Activated T-cell treated with anti-CD3 and anti-CD28 coated beads for 24 hours (primary cell): ENCODE measurements around the gene IMPA2.
A peak's percentile ranks its signal among the peaks of the same experiment; 100 is the strongest.

Experiments
- DNase-seq: peaks from one replicate; pipeline ENCODE4 v3.0.0-alpha.2; 2020; ENCODE audit warnings: low read depth

Gene IMPA2

DNA sequence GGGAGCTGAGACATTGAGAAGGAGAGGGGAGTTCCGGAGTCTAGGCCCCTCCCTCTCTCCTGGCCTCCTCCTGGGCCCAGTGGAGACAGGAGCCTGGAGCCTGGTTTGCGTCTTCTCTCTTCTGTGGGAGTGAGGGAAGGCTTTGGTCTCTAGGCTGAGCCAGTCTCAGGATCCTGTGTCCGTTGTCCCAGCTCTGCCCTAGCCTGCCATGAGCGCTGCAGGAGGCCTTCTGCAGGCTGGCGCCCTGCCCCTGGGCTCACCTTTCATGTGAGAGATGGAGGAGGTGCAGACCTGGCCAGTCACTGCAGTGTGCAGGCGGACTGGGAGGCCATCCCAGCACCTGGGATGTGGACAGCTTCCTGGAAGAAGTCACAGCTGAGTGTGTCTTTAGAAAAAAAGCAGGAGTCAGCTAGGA, 8.7 kb downstream of the IMPA2 start:
- no peak for DNase-seq

DNA sequence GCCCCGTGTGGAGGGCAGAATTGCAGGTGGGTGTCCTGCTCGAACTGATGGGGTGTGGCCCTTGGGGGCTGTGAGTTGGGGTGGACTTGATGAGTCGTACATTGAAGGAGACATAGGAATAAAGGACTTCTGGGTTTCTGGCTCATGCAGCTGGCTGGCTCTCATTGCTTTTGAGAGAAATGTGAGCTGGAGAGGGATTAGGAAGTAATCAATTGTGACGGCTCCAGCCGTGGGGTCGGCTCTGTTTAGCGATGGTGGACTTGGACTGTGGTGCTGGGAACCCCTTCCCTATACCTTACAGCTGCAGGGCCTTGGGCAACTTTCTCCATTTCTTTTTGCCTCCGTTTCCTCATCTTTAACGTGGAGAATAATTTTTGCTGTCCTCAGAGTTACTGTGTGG, 9.2 kb downstream of the IMPA2 start:
- no peak for DNase-seq

DNA sequence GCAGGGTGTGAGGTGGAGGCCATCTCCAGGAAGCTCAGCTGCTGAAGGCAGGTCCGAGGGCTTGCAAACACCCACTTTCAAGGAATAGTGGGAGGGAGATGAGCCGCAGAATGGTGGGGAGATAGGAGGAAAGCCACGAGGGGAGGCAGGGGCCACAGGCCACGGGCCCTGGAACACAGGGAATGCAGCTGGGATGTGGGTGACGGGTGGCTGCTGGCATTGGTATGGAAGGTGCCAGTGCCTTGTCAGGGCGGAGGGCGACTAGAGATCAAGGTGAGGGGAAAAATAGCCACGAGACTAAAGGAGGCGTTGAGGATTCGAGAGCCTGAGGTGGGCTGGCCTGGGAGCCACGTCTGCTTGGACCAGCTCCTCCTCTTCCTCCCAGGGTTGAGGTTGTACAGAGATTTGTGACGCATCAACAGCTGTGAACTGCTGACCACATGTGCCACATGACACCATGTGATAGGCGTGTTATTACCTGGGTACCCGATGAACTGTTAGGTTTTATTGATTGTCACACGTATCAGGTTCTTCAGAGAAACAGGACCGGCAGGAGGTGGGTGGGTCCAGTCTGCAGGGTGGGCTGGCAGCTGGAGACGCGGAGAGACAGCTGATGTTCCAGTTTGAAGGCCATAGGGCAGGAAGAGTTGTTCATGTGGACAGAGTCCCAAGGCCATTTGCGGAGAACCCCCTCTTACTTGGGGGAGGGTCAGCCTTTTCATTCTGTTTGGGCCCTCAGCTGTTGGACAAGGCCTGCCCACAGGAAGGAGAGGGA, 9.9 kb downstream of the IMPA2 start:
- no peak for DNase-seq

DNA sequence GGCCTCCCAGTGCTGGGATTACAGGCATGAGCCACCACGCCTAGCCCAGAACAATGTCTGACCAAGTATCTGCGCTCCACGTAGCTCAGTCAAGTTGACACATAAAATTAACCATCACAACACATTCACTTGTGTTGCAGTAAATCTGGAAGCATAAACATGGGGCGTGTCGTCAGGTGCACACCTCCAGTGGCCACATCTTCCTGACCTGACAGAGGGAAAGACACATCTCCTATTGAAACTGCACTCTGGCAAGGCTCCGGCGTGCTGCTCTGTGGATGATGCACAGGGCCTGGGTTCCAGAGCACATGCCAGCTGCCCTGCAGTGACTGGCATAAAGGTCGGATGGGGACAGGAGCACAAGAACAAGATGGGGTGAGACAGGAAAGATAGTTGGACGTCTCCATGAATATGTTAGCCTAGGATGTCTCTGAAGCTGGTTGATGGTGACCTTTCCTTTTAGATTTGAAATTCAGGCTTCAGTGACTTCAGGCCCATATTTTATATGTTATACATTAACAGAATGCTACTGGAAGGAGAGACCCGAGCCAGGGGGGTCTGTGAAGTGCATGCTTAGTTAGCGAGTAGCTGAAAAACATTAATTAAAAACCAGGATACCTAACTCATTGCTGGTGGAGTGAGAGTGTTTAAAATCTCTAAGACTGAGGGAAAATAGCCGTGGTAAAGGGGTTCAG, 10.9 kb downstream of the IMPA2 start:
- DNase-seq, result no peak

DNA sequence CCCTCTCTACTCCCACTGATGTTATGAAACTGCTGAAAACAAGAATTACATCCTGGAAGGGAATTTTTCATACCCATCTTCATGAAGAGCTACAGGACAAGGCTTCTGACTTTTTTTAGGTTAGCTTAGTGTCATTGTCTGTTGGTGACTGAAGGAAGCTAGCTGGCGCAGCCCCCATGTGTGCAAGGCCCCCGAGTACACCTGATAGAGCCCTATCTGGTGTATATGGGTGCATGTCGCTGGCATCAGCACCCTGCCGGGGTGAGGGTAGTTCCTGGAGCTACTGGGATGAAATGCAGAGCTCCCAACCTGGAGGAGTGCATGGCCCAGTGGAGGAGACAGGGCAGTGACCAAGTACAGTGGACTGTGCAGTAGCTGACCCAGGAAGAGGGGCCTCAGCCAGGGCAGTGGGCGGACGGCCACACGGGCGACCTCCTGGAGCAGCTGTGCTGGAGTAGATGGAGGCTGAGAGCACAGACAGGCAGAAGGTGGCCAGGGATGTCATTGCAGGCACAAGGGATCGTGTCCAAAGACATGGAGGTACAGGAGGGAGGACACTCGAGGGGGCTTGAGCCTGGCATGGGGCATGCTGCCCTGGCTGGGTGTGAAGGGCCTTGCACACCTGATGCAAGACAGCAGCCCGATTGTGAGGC, 12.1 kb downstream of the IMPA2 start:
- no peak for DNase-seq

DNA sequence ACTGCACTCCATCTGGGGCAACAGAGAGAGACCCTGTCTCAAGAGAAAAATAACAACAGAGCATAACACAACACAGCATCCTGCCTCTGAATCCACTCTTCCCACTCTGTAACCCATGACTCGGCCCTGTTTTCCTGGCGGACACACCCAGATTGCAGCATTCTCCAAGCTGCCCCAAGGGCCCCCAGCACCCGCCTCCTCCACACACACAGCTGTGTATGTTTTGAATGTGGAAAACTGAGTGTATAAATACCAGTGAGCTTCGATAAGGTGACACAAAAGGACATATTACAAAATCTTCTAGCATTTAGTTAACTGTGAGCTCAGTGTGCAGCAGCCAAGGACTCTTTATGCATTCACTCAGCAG, 13.0 kb downstream of the IMPA2 start:
- DNase-seq, result no peak

DNA sequence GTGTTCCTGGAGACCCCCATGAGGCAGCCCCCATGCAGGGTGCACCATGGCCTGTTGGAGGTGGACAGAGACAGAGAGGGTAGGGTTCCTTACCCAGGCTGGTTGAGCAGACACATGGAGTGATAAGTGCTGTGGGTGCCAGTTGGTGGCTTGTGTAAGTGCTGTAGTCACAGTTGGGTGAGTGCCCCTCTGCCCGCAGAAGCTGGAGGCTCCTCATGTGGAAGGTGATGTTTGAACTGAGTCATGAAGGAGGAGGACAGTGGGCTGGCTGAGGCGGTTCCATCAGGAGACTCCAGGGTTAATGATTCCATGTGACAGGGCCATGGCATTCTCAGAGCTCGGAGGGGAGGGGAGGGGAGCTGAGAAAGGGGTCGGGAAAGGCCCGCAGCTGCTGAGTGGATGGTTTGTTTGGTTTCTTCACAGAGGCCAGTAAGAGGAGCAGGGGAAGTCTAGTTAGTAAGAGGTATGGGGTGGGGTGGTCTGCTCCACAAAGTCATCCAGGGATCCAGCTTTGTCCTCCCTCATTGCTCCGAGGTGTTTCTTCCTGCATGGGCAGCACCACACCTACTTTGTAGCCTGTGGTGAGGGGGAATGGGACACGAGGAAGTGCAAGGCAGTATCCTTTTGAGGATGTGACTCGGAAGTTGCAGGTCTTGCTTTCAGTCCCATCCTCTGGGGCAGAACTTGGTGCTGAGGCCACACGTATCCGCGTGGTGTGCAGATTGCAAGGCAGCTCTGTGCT, 13.6 kb downstream of the IMPA2 start:
- DNase-seq, result no peak

DNA sequence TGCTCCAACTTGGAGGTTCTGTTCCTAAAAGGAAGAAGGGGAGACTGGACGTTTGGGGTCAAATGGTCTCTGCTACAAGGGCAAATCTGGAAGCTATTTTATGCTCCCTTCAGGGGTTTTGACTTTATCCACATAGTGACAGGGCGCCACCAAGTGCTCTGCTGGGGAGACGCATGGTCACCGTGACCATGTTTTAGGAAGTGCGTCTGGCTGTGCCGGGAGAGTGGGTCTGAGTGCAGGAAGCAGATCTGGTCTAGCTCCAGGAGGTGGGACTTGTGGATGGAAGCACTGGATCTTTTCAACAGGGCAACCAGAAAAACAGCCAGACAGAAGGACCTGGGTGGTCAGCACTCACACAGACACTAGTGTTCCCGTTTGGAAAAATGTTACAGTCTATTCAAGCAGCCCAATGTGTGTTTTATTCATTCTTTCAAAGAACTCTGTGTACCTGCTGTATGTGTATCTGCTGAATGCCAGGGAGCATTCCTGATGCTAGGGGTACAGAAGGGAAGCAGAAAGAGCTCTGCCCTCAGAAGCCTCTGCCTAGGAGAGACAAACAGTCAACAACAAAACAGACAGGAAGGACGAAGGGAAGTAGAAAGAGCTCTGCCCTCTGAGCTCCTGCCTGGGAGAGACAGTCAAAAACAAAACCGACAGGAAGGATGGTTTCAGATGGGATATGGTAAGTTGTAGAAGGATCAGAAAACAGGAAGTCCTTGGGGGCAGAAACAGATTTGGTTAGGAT, 14.3 kb downstream of the IMPA2 start:
- DNase-seq, result peak; percentile 49

DNA sequence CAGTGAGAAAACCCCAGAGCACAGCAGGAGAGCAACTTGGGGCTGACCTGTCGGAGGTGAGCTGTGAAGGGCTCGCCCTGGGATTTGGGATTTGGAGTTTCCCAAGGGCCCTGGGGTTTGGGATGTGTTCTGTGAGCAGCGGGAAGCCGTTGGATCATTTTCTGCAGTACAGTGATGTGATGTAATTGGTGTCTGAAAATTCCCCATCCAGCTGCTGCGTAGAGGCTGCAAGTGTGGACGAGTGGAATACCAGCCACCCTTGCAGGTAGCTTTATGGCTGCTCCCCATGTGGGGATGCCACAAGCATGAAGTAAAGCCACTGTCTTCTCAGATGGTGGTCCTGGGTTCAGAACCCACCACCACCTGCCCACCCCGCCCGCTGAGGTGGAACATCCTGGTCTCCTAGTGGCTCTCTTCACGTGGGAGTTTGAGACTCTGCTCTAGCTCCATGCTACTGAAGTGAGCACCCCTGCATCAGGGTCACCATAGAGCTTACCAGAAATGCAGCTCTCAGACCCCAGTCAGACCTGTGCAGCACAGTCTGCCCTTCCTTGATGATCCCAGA, 15.0 kb downstream of the IMPA2 start:
- DNase-seq, result no peak

DNA sequence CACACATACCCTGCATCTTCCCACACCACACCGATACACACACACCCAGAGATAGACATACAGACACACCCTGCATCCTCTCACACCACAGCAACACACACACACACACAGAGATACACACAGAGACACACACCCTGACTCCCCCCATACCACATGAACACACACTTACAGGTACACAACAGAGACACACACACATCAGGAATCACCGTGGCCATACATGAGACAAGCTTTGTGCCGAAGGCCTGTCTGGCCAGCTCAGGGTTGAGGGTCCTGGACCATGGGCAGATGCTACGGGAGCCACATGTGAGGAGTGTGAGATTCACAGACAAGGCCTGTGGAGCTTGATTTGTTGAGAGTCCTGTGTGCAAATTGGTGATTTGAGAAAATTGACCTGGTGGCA, 15.6 kb downstream of the IMPA2 start:
- no peak for DNase-seq

DNA sequence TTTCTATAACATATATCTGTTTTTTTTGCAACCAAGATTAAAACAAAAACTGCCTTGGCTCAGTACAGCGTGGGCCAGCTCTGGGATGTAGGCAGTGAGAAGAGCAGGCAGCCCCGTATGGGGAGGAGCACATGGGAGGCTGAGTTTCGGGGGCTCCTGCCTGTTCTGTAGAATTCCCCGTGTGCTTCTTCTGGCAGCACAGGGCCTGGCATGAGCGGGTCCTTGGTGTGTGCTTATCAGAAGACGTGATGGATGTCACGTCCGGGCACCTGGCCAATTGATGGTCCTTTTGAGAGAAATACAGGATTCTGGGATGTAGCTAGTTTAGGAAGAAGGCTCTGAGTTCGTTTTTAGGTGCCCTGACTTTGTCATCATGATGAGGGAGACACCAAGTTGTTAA, 16.2 kb downstream of the IMPA2 start:
- no peak for DNase-seq

DNA sequence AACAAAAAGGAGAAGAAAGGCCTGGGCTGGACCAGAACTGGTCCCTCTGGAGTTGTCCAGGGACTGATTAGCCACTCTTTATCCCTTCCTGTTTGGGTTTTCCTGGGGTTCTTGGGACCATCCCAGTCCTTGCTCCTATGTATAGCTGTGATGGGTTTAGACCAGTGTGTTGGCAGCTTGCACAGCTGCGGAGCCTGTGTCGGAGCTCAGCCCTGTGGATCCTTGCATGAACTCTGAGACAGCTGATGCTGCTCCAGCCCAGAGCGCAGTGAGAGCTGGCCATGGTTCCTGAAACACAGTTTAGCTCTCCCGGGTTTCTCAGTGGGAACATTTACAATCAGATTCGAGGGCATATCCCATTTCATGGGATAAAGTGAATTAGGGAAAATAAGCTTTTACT, 16.9 kb downstream of the IMPA2 start:
- no peak for DNase-seq

DNA sequence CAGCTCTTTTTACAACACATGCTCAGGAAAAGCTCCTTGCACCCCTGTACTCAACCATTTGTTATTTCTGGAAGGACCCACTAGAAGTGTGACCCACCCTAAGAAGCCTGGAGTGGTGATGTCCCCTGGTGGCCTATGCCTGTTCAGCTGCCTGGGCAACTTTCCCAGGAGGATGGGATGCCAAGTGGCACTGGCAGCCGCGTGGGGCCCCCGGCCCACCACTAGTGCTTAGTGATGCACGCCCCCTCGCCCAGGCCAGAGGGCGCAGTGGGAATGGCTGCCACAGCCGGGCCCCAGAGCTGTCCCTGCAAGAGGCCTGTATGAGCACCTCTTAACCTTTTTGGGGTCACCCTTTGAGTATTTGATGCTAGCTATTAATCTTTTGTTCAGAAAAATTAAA, 18.1 kb downstream of the IMPA2 start:
- no peak for DNase-seq

DNA sequence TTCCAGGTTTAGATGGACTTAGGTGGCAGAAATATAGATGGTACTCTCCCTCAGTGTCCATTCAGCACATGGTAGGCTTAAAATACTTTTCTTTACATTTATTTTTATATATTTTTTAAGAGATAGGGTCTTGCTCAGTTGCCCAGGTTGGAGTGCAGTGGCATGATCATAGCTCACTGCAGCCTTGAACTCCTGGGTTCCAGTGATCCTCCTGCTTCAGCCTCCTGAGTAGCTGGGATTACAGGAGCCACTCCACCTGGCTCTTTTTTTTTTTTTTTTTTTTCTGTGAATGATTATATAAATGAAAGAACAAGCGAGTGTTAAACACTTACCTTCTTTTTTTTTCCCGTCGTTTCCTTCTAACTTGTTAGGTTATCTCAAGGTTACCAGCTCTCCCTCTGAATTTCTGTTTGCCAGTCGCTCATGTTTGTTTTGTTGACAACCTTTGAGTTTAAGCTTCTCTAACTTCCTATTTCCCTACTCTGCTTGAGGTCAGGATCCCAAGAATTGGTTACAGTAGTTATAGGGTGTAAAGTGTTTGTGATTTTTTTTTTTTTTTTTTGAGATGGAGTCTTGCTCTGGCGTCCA, 18.9 kb downstream of the IMPA2 start:
- no peak for DNase-seq

DNA sequence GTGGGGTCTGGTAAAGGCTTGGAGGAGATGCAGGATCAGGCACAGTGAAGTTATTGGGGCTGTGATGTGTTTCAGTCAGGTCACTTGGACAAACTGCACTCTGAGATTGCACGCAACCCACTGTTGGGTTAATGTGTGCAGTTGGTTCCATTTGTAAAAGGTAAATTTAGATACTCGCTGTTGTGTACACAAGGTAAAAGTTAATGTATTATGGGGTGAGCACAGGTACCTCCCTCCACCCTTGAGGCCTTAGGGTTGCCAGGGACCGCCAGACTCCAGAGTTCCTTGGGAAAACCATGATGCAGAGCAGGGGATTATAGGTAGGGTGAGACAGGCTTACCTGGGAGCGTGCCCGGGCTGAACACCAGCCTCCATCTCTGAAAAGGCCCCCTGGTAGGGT, 20.1 kb downstream of the IMPA2 start:
- no peak for DNase-seq

DNA sequence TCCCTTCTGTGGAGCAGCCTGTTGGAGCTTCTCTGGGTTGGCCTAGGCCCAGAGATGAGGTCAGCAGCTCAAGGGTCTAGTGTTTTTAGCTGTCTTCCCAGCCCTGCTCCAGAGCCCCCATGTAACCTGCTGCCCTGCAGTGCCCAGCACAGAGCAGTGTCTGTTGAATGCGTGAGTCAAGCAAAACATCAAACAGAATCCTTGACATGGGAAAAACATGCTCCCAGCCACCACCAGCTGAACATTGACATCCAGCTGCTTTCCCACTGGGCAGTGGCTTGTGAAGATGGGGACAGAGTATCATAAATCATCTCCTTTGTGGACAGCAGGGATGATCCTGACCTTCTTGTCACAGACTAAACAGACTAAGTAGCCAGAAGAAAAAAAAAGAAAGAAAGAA, 22.6 kb downstream of the IMPA2 start:
- no peak for DNase-seq

DNA sequence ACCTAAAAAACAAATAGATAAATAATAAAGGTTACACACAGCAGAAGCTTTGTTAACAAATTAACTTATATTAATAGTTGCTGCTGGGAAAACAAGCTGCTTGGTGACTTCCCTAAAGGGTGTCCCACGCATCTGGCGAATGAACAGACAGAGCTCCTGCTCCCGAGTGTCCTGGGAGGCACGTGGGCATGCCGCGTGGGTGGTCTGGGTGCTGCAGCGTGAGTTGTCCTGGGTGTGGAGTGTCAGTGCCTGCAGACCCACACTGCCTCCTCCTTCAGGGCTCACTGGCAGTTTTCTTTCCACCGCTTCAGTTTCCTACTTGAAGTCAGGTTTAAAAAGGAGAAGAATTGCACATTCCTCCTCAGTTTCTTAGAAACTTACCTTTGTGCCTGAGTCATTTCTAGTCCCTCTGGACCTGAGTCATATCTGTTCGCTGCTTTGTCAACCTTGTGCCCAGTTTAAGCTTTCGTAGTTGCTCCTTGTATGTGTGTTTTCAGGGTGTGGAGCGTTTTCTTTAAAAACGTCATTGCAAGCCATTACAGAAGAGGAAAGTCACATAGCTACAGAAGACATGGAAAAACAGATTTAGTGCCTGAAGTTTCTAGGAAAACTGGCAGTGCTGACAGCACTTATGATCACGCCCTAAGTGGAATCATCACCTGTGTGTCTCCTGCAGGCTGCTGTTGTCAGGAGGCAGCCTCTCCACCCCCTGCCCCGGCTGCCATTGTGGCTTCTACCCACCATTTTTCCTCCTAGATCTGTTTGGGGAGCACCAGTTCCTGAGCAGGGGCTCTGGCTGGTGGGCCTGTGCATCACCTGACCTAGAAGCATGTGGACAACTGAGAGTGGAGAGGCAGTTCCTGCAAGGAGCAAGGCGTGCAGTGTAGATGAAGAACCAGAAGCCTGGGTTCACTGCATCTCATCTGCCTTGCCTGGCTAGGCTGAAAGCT, 24.5 kb downstream of the IMPA2 start:
- no peak for DNase-seq

DNA sequence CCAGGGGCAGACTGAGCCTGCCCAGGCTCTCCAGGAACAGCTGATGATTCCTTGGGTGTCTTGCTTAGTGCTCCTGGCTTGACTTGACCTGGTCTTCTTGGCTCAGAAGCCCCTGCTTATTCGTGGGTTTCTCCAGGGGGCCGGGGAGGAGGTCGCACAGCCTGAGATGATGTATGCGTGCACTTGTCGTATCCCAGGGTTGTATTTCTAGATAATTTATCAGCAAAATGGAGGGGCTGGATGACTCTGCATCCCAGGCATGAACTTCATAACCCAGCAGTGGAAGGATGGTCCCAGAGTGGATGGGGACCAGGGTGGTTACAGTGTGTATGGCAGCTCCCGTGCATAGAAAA, 25.2 kb downstream of the IMPA2 start:
- DNase-seq, result no peak

DNA sequence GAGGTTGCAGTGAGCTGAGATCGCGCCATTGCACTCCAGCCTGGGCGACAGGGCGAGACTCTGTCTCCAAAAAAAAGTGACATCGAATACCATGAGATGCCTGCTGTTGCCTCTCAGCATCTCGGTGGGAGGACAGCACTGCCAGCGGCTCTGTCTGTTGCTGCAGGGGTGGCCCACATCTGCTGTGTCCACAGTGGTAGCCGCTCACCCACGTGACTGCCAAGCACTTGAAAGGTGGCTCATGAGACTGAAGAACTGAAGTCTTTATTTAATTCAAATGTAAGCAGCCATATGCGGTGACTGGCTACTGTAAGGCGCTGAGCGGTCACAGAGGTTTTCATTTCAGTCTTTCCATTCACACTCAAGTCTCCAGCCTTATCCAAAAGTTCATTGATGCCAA, 25.8 kb downstream of the IMPA2 start:
- no peak for DNase-seq

DNA sequence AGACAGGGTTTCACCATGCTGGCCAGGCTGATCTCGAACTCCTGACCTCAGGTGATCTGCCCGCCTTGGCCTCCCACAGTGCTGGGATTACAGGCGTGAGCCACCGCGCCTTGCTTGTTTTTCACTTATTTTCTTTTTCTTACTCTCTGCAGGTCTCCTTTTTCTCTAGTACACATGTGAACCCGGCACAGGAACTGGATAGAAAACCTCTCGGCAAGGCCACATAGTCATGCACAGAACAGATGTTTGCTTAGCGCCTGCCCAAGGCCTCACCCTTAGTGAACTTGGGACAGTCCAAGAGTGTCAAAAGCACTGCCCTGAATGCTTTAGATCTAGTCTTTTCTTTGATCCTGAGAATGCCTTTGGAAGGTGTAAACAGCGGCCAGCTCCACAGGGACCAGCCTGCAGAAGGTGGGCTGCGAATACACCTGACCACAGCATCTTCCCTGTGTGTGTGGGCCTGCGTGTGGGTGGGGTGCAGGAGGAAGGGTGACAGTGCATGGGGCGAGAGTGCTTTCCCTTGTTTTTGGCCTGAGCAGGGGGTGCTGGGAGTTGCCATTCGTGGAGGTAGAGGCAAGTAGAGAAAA, 27.0 kb downstream of the IMPA2 start:
- no peak for DNase-seq
